GM19328 (cell line): ENCODE data around the gene SDK2.

Experiments
- ATAC-seq: cut with Tn5 transposase; IDR thresholded peaks from one replicate; pipeline ENCODE4 v1.9.1; 2021; ENCODE audit warnings: mild to moderate bottlenecking, moderate library complexity; ENCODE audit not compliant: unreplicated experiment

The SDK2 gene

DNA sequence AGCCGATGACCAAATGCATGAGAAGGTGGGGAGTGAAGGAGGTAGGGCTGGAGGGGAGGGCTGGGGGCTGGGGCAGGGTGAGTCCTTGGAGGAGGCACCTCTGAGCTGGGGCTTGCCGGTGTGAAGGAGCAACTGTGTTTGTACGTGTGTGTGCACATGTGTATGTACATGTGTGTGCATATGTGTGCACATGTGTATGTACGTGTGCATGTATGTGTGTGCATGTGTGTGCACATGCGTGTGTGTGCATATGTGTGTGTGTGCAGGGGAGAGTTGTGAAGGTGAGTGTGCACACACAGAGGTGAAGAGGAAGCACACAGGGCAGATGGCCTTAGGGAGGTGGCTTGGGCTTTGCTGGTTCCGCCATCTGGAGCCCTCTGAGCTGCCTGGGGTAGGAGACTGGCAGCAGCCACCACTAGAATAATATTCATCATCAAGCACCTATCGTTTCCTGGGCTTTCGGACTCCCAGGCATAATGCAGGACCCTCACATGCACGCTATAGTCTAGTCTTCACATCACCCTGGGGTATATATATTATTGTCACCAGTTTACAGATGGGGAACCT lies 211.5 kb downstream of the SDK2 start:
- no peak for ATAC-seq

DNA sequence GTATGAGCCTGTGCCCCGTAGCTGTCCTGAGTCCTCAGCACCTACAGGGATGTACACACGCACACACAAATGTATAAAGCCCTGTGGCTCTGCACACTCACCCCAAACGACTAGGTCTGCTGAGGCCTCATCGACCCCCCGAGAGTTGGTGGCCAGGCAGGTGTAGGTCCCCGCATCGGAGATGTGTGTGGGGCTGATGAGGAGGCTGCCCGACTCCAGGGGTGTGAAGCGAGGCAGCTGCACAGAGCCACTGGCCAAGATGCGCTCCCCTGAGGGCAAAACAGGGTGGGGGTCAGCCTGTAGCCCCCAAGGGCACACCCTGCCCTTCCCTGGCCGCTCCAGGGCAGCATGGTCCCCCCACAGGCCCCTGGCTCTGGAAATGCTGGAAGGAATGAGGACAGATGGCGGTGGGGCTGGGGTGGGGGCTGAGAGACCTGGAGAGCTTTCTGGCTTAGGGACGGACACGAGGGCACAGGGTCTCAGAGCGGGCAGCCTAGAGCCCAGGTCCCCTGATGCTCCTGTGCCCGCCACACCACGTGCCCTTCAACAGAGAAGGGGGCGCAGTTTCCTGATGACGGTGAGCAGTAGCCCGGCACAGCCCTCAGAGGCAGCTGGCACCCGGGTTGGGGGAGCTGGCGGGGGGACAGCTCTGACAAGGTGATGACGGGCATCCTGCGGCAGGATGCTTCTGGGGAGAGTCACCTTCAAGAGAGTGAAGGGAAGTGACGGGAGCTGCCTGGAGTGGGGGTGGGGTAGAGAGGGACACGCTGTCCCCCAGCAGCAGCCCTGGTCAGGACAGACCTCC lies 212.6 kb downstream of the SDK2 start:
- ATAC-seq: no peak

- ATAC-seq: no peak
Observed at GRCh38 chr17:73430848-73431247, 213.4 kb downstream of the SDK2 start.

GRCh38 chr17:73430165-73430680 lies 214.0 kb downstream of the SDK2 start:
- ATAC-seq: no peak

DNA sequence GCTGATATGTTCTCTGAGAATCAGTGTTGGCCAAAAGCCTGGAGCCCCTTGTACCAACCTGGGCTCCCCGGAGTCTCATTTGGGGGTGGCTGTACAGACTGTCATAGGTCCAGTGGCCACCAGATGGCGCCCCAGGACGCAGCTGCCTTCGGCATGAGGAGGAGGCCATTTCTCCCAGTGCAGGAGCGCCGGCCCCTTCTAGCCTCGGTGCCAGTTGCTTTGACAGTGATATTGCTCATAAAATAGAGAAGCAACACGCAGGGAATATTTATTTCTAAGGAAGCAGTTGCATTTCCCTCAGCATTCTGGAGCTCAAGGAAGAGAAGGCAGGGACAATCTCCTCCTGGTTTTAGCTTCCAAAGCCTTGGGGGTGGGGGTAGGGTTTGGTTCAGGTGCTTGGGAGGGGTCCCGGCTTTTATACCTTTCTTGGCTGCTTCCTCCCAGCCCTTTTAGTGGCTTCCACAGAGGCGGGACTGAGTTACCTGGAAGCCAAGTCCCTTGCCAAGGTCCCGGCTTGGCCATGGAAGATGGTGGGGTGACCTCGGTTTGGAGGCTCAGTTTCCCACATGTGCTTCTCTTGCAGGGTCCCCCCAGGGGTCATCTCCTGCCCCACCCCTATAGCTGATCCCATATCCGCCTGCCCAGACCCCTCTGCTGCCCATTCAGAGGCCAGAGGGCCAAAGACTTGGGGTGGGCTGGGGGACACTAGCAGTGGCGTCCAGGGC lies 214.6 kb downstream of the SDK2 start:
- ATAC-seq: no peak

DNA sequence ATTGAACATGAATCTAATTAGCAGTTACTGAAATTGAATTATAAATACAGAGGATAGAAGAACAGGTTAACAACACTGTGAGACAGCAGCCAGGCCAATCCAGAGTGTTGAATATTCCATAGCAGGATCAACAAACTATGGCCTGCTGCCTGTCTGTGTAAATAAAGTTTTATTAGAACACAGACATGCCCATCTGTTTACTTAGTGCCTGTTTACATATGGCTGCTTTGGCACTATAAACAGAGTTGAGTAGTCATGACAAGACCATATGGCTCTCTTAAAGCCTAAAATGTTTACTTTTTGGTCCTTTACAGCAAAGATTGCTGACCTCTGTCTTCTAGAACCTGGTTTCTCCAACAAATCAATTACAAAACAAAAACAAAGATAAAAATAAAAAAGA lies 217.0 kb downstream of the SDK2 start:
- ATAC-seq: no peak

DNA sequence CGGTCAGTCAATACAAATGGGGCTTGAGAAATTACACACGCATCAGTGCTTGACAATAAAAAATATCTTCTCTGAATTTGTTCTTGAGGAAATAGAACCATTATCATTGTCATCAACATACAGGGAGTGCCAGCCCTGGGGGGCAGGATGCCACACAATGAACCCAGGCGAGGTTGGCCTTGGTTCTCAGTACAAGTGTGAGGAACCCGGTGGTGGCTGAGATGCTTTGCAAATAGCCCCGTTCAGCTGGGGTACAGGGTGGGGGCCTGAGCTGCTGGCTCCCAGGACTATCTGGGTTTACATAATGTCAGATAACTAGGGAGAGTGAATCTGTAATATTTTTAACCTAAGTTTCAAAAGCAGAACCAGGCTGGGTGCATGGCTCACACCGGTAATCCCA lies 219.7 kb downstream of the SDK2 start:
- no peak for ATAC-seq

- no peak for ATAC-seq
Observed at GRCh38 chr17:73423806-73424205, 220.4 kb downstream of the SDK2 start.

GRCh38 chr17:73423159-73423715 lies 221.0 kb downstream of the SDK2 start:
- ATAC-seq: no peak

GRCh38 chr17:73422121-73422520 lies 222.1 kb downstream of the SDK2 start:
- ATAC-seq: no peak

DNA sequence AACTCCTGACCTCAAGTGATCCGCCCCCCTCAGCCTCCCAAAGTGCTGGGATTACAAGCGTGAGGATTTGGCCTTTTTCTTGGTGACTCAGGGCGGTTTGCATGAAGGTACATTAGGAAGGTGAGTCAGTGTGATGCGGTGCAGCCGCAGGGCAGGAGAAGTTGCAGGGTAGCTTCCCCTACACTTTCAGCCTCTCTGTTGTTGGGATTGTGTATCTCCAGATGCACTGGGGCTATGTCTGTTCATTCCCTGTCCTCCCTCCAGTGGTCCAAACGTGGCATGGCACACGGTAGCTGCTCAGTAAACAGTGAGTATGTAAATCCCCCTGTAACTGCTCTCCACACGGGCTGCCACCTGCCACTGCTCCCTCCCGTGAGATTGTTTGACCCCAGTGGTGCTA lies 223.3 kb downstream of the SDK2 start:
- ATAC-seq: no peak

- no peak for ATAC-seq
Observed at GRCh38 chr17:73419881-73420280, 224.4 kb downstream of the SDK2 start.

DNA sequence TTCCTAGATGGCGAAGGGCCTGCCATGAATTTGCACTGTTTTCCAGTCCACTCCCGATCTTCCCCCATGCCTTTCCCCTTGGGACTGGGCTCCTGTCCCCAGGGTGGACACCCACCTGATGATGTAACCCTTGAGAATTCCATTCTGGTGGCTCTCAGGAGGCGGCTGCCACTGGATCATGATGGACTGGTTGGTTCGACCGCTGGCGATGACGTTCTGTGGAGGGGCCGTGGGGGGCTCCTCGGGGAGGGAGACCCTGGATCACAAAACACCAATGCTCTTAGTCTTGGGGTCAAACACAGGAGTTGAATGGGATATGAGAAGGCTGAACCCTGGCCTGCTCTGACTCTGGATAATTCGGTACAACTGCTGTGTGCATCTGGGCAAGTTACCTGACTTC lies 225.2 kb downstream of the SDK2 start:
- no peak for ATAC-seq

DNA sequence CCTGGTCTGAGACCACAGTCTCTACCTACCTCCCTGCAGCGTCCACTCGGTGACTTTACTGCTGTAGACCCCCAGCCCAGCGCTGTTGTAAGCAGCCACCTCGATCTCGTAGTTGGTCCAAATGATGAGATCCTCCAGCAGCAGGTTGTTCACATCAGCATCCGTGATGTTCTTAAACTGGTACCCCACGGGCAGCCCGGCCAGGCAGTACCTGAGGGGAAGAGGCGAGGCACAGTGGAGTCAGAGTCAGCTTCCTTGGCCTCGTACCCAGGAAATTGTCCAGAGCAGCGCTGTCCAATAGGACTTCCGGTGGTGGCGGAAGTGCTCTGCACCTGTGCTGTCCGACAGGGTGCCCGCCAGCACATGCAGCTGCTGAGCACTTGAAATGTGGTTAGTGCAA lies 228.5 kb downstream of the SDK2 start:
- no peak for ATAC-seq

- ATAC-seq: no peak
Observed at GRCh38 chr17:73414171-73414955, 229.9 kb downstream of the SDK2 start.

GRCh38 chr17:73412914-73413313 lies 231.3 kb downstream of the SDK2 start:
- ATAC-seq: no peak

- ATAC-seq: no peak
Observed at GRCh38 chr17:73411313-73411747, 232.9 kb downstream of the SDK2 start.

DNA sequence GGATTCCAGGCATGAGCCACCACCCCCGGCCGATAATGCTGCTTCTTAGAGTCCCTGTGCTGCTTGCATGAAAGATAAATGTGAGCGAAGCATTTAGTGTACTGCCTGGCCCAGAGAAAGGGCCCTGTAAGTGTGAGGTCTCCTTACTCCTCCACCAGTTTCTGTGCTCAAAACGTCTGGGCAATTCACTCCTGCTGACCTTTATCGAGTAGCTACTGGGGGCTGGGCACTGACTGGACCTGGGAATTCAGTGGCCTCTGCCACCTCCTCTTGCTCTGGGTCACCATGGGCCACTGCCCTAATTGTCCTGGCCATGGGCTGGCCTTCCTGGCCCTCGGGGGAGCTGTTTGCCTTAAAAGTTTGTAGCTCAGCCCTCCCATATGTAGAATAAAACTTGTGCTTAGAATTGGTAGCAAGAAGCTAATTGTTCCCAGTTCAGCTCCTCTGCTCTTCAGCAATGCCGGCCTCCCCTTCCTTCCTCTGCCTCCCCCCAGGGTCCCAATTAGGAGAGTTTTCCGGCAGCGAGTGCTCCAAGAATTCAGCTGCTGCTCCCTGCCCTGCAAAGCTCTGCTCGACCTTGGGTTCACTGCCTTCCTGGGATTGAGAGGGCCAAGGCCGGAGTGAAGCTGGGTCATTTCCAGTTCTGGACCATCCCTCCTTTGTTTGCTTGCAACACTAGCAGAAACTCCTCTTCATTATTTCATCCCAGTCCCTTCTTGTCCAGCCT lies 233.5 kb downstream of the SDK2 start:
- no peak for ATAC-seq

GRCh38 chr17:73404246-73404645 lies 240.0 kb downstream of the SDK2 start:
- ATAC-seq: no peak

GRCh38 chr17:73402466-73402865 lies 241.8 kb downstream of the SDK2 start:
- no peak for ATAC-seq
